Measurements from ENCODE around the gene RCVRN. TPM values are rescaled to one million over a fixed set of nuclear protein-coding genes. Genes with fewer than 3 reads are reported as not detected.

Gene RCVRN
- total RNA-seq, 2 donors from 2014 or later, result not detected

DNA sequence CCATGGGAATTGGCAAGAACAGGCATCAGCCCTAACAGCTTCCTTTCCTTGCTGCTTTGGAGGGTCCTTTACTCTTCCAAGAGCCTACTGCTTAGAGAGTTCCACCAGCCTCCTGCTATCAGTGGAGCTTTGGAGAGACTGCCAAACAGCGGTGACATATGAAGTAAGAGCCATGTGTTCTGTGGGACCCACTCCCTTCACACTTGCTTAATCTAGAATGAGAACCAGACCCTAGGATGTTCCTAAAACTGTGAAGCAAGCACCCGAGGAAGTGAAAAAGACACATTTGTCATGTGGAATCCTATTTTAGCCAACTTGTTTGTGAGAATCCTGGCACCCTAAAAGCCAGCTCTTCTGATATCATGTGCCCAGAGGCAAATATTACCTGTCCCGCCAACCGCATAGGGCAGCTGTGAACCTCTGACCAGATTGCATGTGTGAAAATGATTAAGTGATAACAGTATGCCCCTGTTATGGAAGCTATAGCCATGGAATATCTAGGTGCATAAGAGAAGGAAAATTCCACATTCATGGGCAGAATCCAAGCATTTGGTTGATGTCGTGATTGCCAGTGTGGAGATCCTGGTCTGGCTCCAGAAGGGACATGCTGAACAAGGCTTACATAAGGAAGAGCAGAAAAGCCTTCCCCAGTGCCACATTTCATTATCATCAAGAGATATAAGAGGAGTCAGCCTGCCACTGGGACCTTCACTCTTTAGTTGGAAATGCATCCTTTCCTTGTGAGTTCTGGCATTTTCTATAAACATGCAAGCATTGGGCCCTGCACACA lies 18.7 kb downstream of the RCVRN start:
- no peak overlapping the region for H3K27ac Mint-ChIP-seq
- peaks cover 7 to 11% of the 10 kb centered on the region in 2 donors for H3K36me3 Mint-ChIP-seq

GRCh38 chr17:9883451-9883850 lies 21.6 kb downstream of the RCVRN start:
- Mint-ChIP-seq H3K27ac (no peak overlapping the region), H3K9me3 (peaks cover 17 to 20% of the 10 kb centered on the region in 2 donors), H3K36me3 (peaks cover 7 to 15% of the 10 kb centered on the region in 2 donors)
- DNase-seq (ENCODE audit: low spot score in 2 of 2) (no peak), ATAC-seq (no peak)

More for the DNA sequence above, 18.7 kb downstream of the RCVRN start:
- ATAC-seq (no peak), DNase-seq (ENCODE audit: low spot score in 2 of 2) (no peak)
- H3K9me3 Mint-ChIP-seq, result peaks cover 20% of the 10 kb centered on the region in 2 donors

DNA sequence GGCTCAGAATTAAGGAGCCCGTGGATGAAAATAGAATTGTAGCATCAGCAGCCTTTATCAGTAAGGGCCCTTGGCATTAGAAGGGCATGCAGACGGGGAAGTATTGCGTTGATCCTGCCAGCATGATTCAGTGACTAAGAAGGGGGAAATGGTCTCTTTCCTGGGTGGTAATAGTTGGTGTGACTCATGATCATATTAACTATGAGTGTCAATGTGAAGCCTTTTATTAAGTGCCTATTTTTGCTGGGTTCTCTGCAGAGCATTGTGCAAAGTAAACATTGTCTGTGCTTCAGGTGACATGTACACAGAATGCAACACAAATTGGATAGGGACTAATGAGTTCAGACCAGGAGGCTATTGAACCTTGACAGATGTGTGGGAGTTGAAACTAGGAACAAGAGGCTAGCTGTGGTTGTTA lies 24.5 kb downstream of the RCVRN start:
- ATAC-seq (no peak), DNase-seq (ENCODE audit: low spot score in 2 of 2) (no peak)
- H3K27ac Mint-ChIP-seq, result no peak overlapping the region
- peaks cover 17 to 19% of the 10 kb centered on the region in 2 donors for H3K9me3 Mint-ChIP-seq
- peaks cover 7 to 15% of the 10 kb centered on the region in 2 donors for H3K36me3 Mint-ChIP-seq

GRCh38 chr17:9878786-9879525 lies 26.1 kb downstream of the RCVRN start:
- H3K9me3 Mint-ChIP-seq, result peaks cover 15 to 17% of the 10 kb centered on the region in 2 donors
- peaks cover 7 to 15% of the 10 kb centered on the region in 2 donors for H3K36me3 Mint-ChIP-seq
- ATAC-seq, result no peak
- DNase-seq (ENCODE audit: low spot score in 2 of 2), result no peak
- H3K27ac Mint-ChIP-seq, result no peak overlapping the region

- H3K9me3 Mint-ChIP-seq, result peaks cover 11 to 13% of the 10 kb centered on the region in 2 donors
- DNase-seq (ENCODE audit: low spot score in 2 of 2) (no peak), ATAC-seq (no peak)
- H3K36me3 Mint-ChIP-seq, result peaks cover 5 to 15% of the 10 kb centered on the region in 2 donors
- no peak overlapping the region for H3K27ac Mint-ChIP-seq
Measured at GRCh38 chr17:9878356-9878755, 26.7 kb downstream of the RCVRN start.

DNA sequence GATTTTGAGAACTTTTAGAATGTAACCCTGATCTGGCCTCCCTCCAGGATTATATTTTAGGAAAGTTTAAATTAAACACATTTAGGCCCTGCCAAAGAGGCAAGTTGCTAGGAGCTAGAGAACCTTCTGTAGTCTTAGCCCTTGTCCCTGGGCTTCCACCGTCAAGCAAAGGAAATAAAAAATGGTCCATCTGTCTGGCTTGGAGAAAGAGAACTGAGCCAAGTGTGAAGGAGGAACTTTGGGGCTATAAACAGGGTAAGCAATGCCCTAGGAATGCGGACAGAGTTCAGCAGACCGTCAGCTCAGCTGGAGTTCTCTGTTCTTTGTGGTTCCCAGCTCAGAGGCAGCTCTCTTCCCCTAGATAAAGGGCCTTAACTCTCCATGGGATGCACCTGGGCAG lies 29.6 kb downstream of the RCVRN start:
- Mint-ChIP-seq H3K9me3 (no peaks in the 10 kb centered on the region), H3K27ac (no peak overlapping the region), H3K36me3 (peaks cover 0 to 4% of the 10 kb centered on the region in 2 donors)
- no peak for ATAC-seq
- DNase-seq (ENCODE audit: low spot score in 2 of 2), result no peak

DNA sequence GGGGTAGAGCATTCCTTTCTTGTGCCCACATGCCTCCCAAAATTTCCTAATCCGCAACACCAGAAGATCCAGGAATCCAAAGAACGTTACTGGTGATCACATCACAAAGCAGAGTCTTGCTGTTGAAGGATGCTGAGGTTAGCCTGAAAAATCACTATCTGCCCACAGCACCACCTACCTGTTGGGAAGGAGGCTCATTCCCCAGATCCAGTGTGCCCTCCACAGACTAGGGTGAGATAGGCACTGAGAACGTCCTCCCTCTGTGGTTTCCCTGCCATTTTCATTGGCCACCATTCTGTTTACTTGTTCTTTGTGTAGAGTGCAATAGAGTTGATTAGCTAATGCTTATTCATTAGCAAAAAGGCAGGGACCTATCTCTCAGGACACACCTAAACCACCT lies 30.3 kb downstream of the RCVRN start:
- ATAC-seq (no peak), DNase-seq (ENCODE audit: low spot score in 2 of 2) (no peak)
- H3K36me3 Mint-ChIP-seq, result peaks cover 0 to 2% of the 10 kb centered on the region in 2 donors
- no peak overlapping the region for H3K27ac Mint-ChIP-seq
- no peaks in the 10 kb centered on the region for H3K9me3 Mint-ChIP-seq

DNA sequence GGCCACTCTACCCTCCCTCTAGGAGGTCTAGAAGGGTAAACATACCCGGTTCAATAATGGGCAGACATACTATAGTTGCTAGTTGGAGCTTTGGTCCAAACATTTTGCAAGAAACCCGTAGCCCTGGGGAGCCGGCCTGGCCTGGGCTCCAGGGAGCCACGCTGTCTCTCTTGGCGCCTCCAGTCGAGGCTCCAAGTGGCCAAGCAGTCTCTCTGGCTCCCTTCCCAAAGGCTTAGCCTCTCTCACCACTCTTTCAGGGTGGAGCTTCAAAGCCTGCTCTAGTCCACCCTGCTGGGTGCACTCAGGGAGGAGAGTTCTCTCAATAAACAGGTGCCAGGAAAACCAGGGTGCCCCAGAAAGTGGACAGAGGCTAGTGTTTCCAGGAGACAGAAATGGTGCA lies 32.2 kb downstream of the RCVRN start:
- DNase-seq (ENCODE audit: low spot score in 2 of 2), result no peak
- ATAC-seq, result no peak
- Mint-ChIP-seq H3K9me3 (no peaks in the 10 kb centered on the region), H3K27ac (no peak overlapping the region), H3K36me3 (no peaks in the 10 kb centered on the region)

GRCh38 chr17:9868552-9868951 lies 36.5 kb downstream of the RCVRN start:
- Mint-ChIP-seq H3K27ac (no peak overlapping the region), H3K36me3 (peaks cover 0 to 8% of the 10 kb centered on the region in 2 donors), H3K9me3 (peaks cover 8 to 11% of the 10 kb centered on the region in 2 donors)
- ATAC-seq (no peak), DNase-seq (ENCODE audit: low spot score in 2 of 2) (no peak)

DNA sequence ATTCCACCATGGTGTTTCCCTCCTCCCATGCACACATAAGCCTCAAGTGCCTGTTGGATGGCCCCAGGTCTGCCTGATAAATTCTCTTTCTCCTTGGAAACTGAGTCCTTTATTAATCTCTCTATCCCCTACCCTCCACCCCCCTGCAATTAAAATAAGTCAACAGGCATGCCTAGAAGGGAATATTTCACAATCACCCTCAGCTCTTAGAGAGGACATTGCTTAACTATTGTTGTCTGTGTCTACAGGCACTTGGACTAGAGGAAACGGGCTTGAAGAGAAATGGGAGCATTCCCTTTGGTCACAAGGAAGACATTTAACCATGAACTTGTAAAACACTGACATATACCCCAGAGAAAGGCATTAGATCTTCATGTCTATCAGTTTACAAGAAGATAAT lies 39.5 kb downstream of the RCVRN start:
- Mint-ChIP-seq H3K36me3 (peaks cover 0 to 11% of the 10 kb centered on the region in 2 donors), H3K27ac (no peak overlapping the region), H3K9me3 (peaks cover 10 to 21% of the 10 kb centered on the region in 2 donors)
- ATAC-seq (no peak), DNase-seq (ENCODE audit: low spot score in 2 of 2) (no peak)

DNA sequence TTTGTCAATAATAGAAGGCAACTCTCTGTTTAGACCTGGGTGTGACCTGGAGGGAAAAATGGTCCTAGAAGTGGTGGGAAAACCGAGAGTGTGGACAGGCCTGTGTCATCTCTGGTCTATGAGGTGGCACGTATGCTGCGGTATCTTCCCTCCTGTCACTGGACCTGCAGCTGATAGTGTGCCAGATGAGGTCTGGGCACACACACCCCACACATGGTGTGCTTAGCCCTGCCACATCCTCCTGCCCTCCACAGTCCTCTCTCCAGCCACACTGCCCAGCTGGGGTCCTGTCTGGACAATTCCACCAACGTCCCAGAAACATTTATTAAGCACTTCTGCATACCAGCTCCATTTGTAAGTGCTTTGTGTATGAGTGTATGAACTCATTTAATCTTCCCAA lies 42.1 kb downstream of the RCVRN start:
- no peak overlapping the region for H3K27ac Mint-ChIP-seq
- DNase-seq (ENCODE audit: low spot score in 2 of 2), result no peak
- peaks cover 14 to 21% of the 10 kb centered on the region in 2 donors for H3K9me3 Mint-ChIP-seq

GRCh38 chr17:9862220-9862619 lies 42.9 kb downstream of the RCVRN start:
- peaks cover 14 to 21% of the 10 kb centered on the region in 2 donors for H3K9me3 Mint-ChIP-seq

More for the DNA sequence above, 42.1 kb downstream of the RCVRN start:
- peaks cover 0 to 11% of the 10 kb centered on the region in 2 donors for H3K36me3 Mint-ChIP-seq
- no peak for ATAC-seq

GRCh38 chr17:9860851-9861250 lies 44.2 kb downstream of the RCVRN start:
- no peak for ATAC-seq
- Mint-ChIP-seq H3K36me3 (peaks cover 0 to 11% of the 10 kb centered on the region in 2 donors), H3K27ac (no peak overlapping the region), H3K9me3 (peaks cover 14 to 21% of the 10 kb centered on the region in 2 donors)
- no peak for DNase-seq (ENCODE audit: low spot score in 2 of 2)

More at GRCh38 chr17:9862220-9862619, 42.9 kb downstream of the RCVRN start:
- no peak overlapping the region for H3K27ac Mint-ChIP-seq
- DNase-seq (ENCODE audit: low spot score in 2 of 2) (no peak), ATAC-seq (no peak)
- peaks cover 0 to 11% of the 10 kb centered on the region in 2 donors for H3K36me3 Mint-ChIP-seq

- Mint-ChIP-seq H3K27ac (no peak overlapping the region), H3K9me3 (peaks cover 8 to 13% of the 10 kb centered on the region in 2 donors), H3K36me3 (peaks cover 0 to 6% of the 10 kb centered on the region in 2 donors)
- no peak for ATAC-seq
- DNase-seq (ENCODE audit: low spot score in 2 of 2), result no peak
Measured at GRCh38 chr17:9859781-9860180, 45.3 kb downstream of the RCVRN start.

DNA sequence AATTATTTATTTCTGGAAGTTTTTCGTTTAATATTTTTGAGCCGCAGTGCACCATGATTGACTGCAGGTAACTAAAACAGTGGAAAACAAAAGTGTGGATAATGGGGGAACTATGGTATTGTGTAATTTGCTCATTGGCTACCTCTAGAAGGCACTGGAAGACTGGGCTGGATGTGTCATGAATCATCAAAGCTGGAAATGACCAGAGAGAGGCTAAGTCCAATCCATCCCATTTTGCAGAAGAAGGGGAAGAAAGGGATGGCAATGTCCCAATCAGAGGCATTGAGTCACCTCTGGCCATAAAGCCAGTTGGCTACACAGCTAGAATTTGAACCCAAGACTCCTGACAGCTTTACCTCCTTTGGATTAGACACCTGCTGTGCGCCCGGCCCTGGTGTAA lies 50.0 kb downstream of the RCVRN start:
- Mint-ChIP-seq H3K27ac (no peak overlapping the region), H3K36me3 (peaks cover 0 to 7% of the 10 kb centered on the region in 2 donors)

DNA sequence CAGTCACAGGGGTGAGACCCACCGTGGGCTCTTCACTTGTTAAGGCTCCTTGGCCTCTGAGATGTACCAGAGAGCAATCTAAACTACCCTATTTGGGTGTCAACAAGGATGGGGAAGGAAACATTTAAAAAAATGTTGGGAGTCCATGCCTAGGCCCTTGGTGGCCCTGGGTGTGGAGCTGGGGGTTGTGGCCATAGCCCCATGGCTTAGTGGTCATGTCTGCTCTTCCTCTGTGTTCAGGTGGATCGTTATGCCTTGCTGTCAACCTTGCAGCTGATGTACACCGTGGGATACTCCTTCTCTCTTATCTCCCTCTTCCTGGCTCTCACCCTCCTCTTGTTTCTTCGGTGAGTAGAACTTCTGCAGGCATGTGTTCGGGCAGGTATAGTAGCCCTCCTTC lies 50.8 kb downstream of the RCVRN start:
- Mint-ChIP-seq H3K27ac (no peak overlapping the region), H3K9me3 (peaks cover 0 to 3% of the 10 kb centered on the region in 2 donors), H3K36me3 (peaks cover 0 to 7% of the 10 kb centered on the region in 2 donors)
- ATAC-seq, result no peak
- DNase-seq (ENCODE audit: low spot score in 2 of 2), result no peak

More for the DNA sequence above, 50.0 kb downstream of the RCVRN start:
- ATAC-seq (no peak), DNase-seq (ENCODE audit: low spot score in 2 of 2) (no peak)
- peaks cover 0 to 4% of the 10 kb centered on the region in 2 donors for H3K9me3 Mint-ChIP-seq

GRCh38 chr17:9850151-9850550 lies 54.9 kb downstream of the RCVRN start:
- no peaks in the 10 kb centered on the region for H3K9me3 Mint-ChIP-seq
- ATAC-seq (no peak), DNase-seq (ENCODE audit: low spot score in 2 of 2) (no peak)
- peaks cover 0 to 7% of the 10 kb centered on the region in 2 donors for H3K36me3 Mint-ChIP-seq
- H3K27ac Mint-ChIP-seq, result no peak overlapping the region

Measured in activated naive CD4-positive, alpha-beta T cell treated with anti-CD3 and anti-CD28 coated beads, Interleukin-2, amount 50 U/mL, for 72 hours (primary cell).